H1 (cell line): ENCODE data around the gene CCDC73. TPM values are rescaled to one million over a fixed set of nuclear protein-coding genes. Genes with fewer than 3 reads are reported as not detected.

ENCODE experiments used
- CTCF ChIA-PET: fragments of 300-600 bp; sonication (Branson Sonifier 250); formaldehyde crosslinking; loops from one replicate; lab custom pipeline; 2021; ENCODE audit not compliant: partially characterized antibody; lab: Charles Lee
- POLR2A ChIA-PET: fragments of 300-600 bp; sonication (Branson Sonifier 250); formaldehyde crosslinking; loops from one replicate; lab custom pipeline; 2021; ENCODE audit warnings: inconsistent platforms; ENCODE audit not compliant: partially characterized antibody; lab: Charles Lee
- DNase-seq, 2 experiments: peaks; one replicate each; pipeline versions ENCODE4 v3.0.0 to v3.0.0-alpha.2; 2010 to 2022; ENCODE audit warnings: low spot score in 2 of 2, low read depth in 1 of 2, mixed read lengths in 1 of 2
- FAIRE-seq: peaks from 2 replicates; lab custom pipeline; 2011; peaks lifted over from hg19 to GRCh38; lab: Jason Lieb, UNC
- H2AFZ ChIP-seq: 2 replicates; pipeline ENCODE4 v1.8.1; 2012; ENCODE audit warnings: low read length, inconsistent platforms
- H2AK5ac ChIP-seq: 2 replicates; pipeline ENCODE4 v1.6.1; 2013; ENCODE audit warnings: low read depth, low read length
- H2BK120ac ChIP-seq: replicated peaks from 2 replicates; pipeline ENCODE3; 2013; ENCODE audit warnings: low read depth, low read length, inconsistent platforms
- H2BK12ac ChIP-seq: 2 replicates; pipeline ENCODE4 v1.6.1; 2013; ENCODE audit warnings: low read depth, low read length
- H2BK15ac ChIP-seq: 2 replicates; pipeline ENCODE4 v1.6.1; 2013; ENCODE audit warnings: low read length
- H2BK20ac ChIP-seq: 2 replicates; pipeline ENCODE4 v1.6.1; 2013; ENCODE audit warnings: low read length
- H2BK5ac ChIP-seq: 2 replicates; pipeline ENCODE4 v1.6.1; 2013; ENCODE audit warnings: low read depth, low read length
- H3K14ac ChIP-seq: 2 replicates; pipeline ENCODE4 v1.6.1; 2013; ENCODE audit warnings: inconsistent platforms; ENCODE audit not compliant: insufficient read length
- H3K18ac ChIP-seq: 2 replicates; pipeline ENCODE4 v1.6.1; 2013; ENCODE audit warnings: low read length; ENCODE audit errors: extremely low read depth
- H3K23ac ChIP-seq: 2 replicates; pipeline ENCODE4 v1.6.1; 2013; ENCODE audit warnings: inconsistent platforms; ENCODE audit not compliant: insufficient read length
- H3K23me2 ChIP-seq: 2 replicates; pipeline ENCODE4 v1.6.1; 2013; ENCODE audit warnings: low read depth, low read length
- H3K27ac ChIP-seq: 2 replicates; pipeline ENCODE4 v1.6.1; 2011; ENCODE audit warnings: low read depth, low read length, inconsistent platforms
- H3K27me3 ChIP-seq, 4 experiments: replicated peaks in 1 of 4; 1 replicate in 1 of 4; 2 replicates in 3 of 4; pipeline versions ENCODE4 v1.6.1 to v1.8.1; 2011 to 2013; ENCODE audit warnings: low read length in 3 of 4, mild to moderate bottlenecking in 3 of 4, inconsistent platforms in 2 of 4, mixed read lengths in 2 of 4, moderate library complexity in 1 of 4; ENCODE audit not compliant: control insufficient read depth in 3 of 4, insufficient read depth in 3 of 4; ENCODE audit errors: extremely low read depth in 1 of 4
- H3K36me3 ChIP-seq, 4 experiments: 2 replicates each; pipeline versions ENCODE4 v1.6.1 to v1.8.1; 2011 to 2013; ENCODE audit warnings: mild to moderate bottlenecking in 4 of 4, low read length in 3 of 4, moderate library complexity in 2 of 4, control low read depth in 1 of 4, inconsistent platforms in 1 of 4; ENCODE audit not compliant: insufficient read depth in 4 of 4, control insufficient read depth in 2 of 4
- H3K4ac ChIP-seq: replicated peaks from 2 replicates; pipeline ENCODE3; 2013; ENCODE audit warnings: low read length, low read depth, mixed read lengths, inconsistent platforms; ENCODE audit not compliant: insufficient read length
- H3K4me1 ChIP-seq, 4 experiments: replicated peaks in 1 of 4; 1 replicate in 1 of 4; 2 replicates in 3 of 4; pipeline versions ENCODE4 v1.6.1 to v1.8.1; 2011 to 2013; ENCODE audit warnings: low read length in 3 of 4, inconsistent platforms in 2 of 4, mixed read lengths in 1 of 4; ENCODE audit not compliant: insufficient read depth in 4 of 4, control insufficient read depth in 3 of 4
- H3K4me2 ChIP-seq, 2 experiments: 2 replicates each; pipeline versions ENCODE4 v1.6.1 to v1.8.1; 2011 to 2013; ENCODE audit warnings: low read depth in 2 of 2, low read length in 2 of 2, control low read depth in 1 of 2, inconsistent platforms in 1 of 2, mild to moderate bottlenecking in 1 of 2; ENCODE audit not compliant: insufficient read depth in 1 of 2
- H3K4me3 ChIP-seq, 4 experiments: fragments of 200-600, 300-600 bp in 1 of 4; sonication (generic), shearing (Covaris generic), sonication (Bioruptor Twin) in 1 of 4; 2 replicates each; pipeline versions ENCODE4 v1.5.1 to v1.8.1; 2011 to 2016; ENCODE audit warnings: low read length in 4 of 4, low read depth in 3 of 4, control low read depth in 2 of 4, inconsistent platforms in 2 of 4, mild to moderate bottlenecking in 2 of 4, mixed read lengths in 1 of 4, moderate library complexity in 1 of 4; ENCODE audit not compliant: insufficient read depth in 2 of 4; ENCODE audit errors: extremely low read depth in 1 of 4
- H3K56ac ChIP-seq: replicated peaks from 2 replicates; pipeline ENCODE3; 2013; ENCODE audit warnings: low read depth, mild to moderate bottlenecking, mixed read lengths, low read length, inconsistent platforms; ENCODE audit not compliant: insufficient read length
- H3K79me1 ChIP-seq: 2 replicates; pipeline ENCODE4 v1.6.1; 2013; ENCODE audit warnings: low read depth, low read length, control low read depth
- H3K79me2 ChIP-seq, 2 experiments: 2 replicates each; pipeline versions ENCODE4 v1.6.1 to v1.8.1; 2012 to 2013; ENCODE audit warnings: low read length in 2 of 2, mild to moderate bottlenecking in 2 of 2, inconsistent platforms in 1 of 2; ENCODE audit not compliant: insufficient read depth in 2 of 2, control insufficient read depth in 1 of 2
- H3K9ac ChIP-seq, 4 experiments: replicated peaks in 1 of 4; 1 replicate in 1 of 4; 2 replicates in 3 of 4; pipeline versions ENCODE4 v1.6.1 to v1.8.1; 2011 to 2013; ENCODE audit warnings: low read depth in 3 of 4, low read length in 3 of 4, control low read depth in 2 of 4, mild to moderate bottlenecking in 2 of 4, moderate library complexity in 2 of 4, inconsistent platforms in 1 of 4; ENCODE audit errors: extremely low read depth in 1 of 4
- H3K9me3 ChIP-seq, 2 experiments: 2 replicates each; pipeline versions ENCODE4 v1.6.1 to v1.8.1; 2012 to 2013; ENCODE audit warnings: mild to moderate bottlenecking in 2 of 2, moderate library complexity in 2 of 2, control low read depth in 1 of 2, inconsistent platforms in 1 of 2, low read depth in 1 of 2, low read length in 1 of 2, mixed read lengths in 1 of 2; ENCODE audit not compliant: insufficient read depth in 2 of 2
- H4K20me1 ChIP-seq, 2 experiments: replicated peaks in 1 of 2; 2 replicates each; pipeline versions ENCODE3 to v1.8.1; 2011 to 2013; ENCODE audit warnings: inconsistent platforms in 2 of 2, low read length in 2 of 2, mild to moderate bottlenecking in 1 of 2; ENCODE audit not compliant: insufficient read depth in 2 of 2, control insufficient read depth in 1 of 2
- H4K5ac ChIP-seq: 2 replicates; pipeline ENCODE4 v1.6.1; 2013; ENCODE audit warnings: low read length, low read depth, mixed read lengths, inconsistent platforms; ENCODE audit not compliant: insufficient read length
- H4K8ac ChIP-seq: 2 replicates; pipeline ENCODE4 v1.8.0; 2013; ENCODE audit warnings: mild to moderate bottlenecking, moderate library complexity, low read length, inconsistent platforms; ENCODE audit not compliant: insufficient read depth; ENCODE audit errors: extremely low read depth
- H4K91ac ChIP-seq: replicated peaks from 2 replicates; pipeline ENCODE3; 2013; ENCODE audit warnings: low read length, mixed read lengths, inconsistent platforms; ENCODE audit not compliant: insufficient read length
- BRCA1 ChIP-seq: IDR thresholded peaks from 2 replicates; pipeline ENCODE4 v1.6.1; 2012; ENCODE audit warnings: low read depth, low read length, improper control_type of control experiment
- CEBPB ChIP-seq: IDR thresholded peaks from 2 replicates; pipeline ENCODE4 v1.6.1; 2012; ENCODE audit warnings: low read depth, low read length
- FOSL1 ChIP-seq: IDR thresholded peaks from 2 replicates; pipeline ENCODE4 v1.6.1; 2011; ENCODE audit warnings: mild to moderate bottlenecking, low read depth, low read length, moderate library complexity; ENCODE audit not compliant: insufficient read depth
- HDAC6 ChIP-seq: IDR thresholded peaks from one replicate; pipeline ENCODE4 v1.7.1; 2012; ENCODE audit warnings: low read depth, mild to moderate bottlenecking, inconsistent platforms, low read length, moderate library complexity
- RFX5 ChIP-seq: IDR thresholded peaks from 2 replicates; pipeline ENCODE4 v1.6.1; 2011; ENCODE audit warnings: low read depth, low read length, improper control_type of control experiment, borderline replicate concordance
- RNF2 ChIP-seq: fragments of 200-900, 300-1000 bp; sonication (generic); IDR thresholded peaks from 2 replicates; pipeline ENCODE4 v1.7.1; 2016; ENCODE audit warnings: borderline replicate concordance, low read depth, mild to moderate bottlenecking, antibody characterized with exemption, low read length; ENCODE audit not compliant: poor library complexity, severe bottlenecking; ENCODE audit errors: missing control alignments
- SIN3A ChIP-seq, 2 experiments: IDR thresholded peaks in 1 of 2; conservative IDR thresholded peaks in 1 of 2; 2 replicates each; pipeline ENCODE4 v1.6.1; 2011 to 2012; ENCODE audit warnings: low read length in 2 of 2, improper control_type of control experiment in 1 of 2, low read depth in 1 of 2, mild to moderate bottlenecking in 1 of 2
- SP1 ChIP-seq: IDR thresholded peaks from 2 replicates; pipeline ENCODE4 v1.6.1; 2011; ENCODE audit warnings: low read depth, low read length
- TAF7 ChIP-seq: optimal IDR thresholded peaks from 2 replicates; pipeline ENCODE3; 2011; ENCODE audit warnings: low read depth, mild to moderate bottlenecking, inconsistent platforms, low read length, moderate library complexity, borderline replicate concordance
- TEAD4 ChIP-seq: IDR thresholded peaks from 2 replicates; pipeline ENCODE4 v1.6.1; 2012; ENCODE audit warnings: low read depth, low read length, inconsistent platforms, mixed read lengths
- polyA plus RNA-seq, 7 experiments: library from polyadenylated mRNA; depleted of rRNA in 3 of 7; stranded (reverse) in 5 of 7; unstranded in 2 of 7; fragments of >200 nt in 5 of 7; fragments of 200-250 nt in 2 of 7; gene quantifications; 1 replicate in 5 of 7; 2 replicates in 1 of 7; 4 replicates in 1 of 7; pipeline versions ENCODE4 v1.2.1 to v1.2.3, GENCODE V29; 2011 to 2013; ENCODE audit warnings: missing spikeins in 2 of 7, mixed read lengths in 2 of 7
- total RNA-seq: library from RNA; stranded (reverse); fragmentation: NEBNext Ultra II Directional; extraction: Animal tissue kit (Norgen Biotek cat#: 25700); gene quantifications from 2 replicates; pipeline ENCODE4 v1.2.1, GENCODE V29; 2021

Gene CCDC73
- total and polyA plus RNA-seq, 2 of the 8 experiments (the other 6 are each of a cell fraction or from before 2014, with no cell fraction given) = not detected

GRCh38 chr11:32606220-32606619 is 188.2 kb downstream of the CCDC73 start:
- no peak overlapping the region for H3K56ac ChIP-seq
- H2AFZ ChIP-seq = no peak overlapping the region
- H4K5ac ChIP-seq = no peak overlapping the region
- H3K23ac ChIP-seq = no peak overlapping the region
- H2AK5ac ChIP-seq = no peak overlapping the region
- H3K4ac ChIP-seq = no peak overlapping the region
- H3K4me1 ChIP-seq = no peaks in the 10 kb centered on the region
- no peak for DNase-seq
- no peak overlapping the region for H2BK15ac ChIP-seq
- no peak overlapping the region for H3K4me3 ChIP-seq
- TF ChIP-seq FOSL1 (no peak), CEBPB (no peak), TAF7 (no peak), TEAD4 (no peak), BRCA1 (no peak), RFX5 (no peak), RNF2 (no peak), SP1 (no peak), SIN3A (conservative IDR thresholded peaks at IDR 0.05 in 1 of 2, IDR thresholded peaks at IDR 0.05 in 1 of 2; ENCODE audit: low read depth in 1 of 2, low read length in 2 of 2) (no peak), HDAC6 (no peak)
- no peak overlapping the region for H3K9ac ChIP-seq
- ChIA-PET CTCF (no interaction called here), POLR2A (interaction anchor here (1.2 kb wide), 1 partner anchor 11 kb away, joined by 4 read pairs; no protein-coding TSS in a partner anchor)
- H4K20me1 ChIP-seq = no peaks in the 10 kb centered on the region
- H3K14ac ChIP-seq = no peak overlapping the region
- no peaks in the 10 kb centered on the region for H3K23me2 ChIP-seq
- H3K4me2 ChIP-seq = no peak overlapping the region
- peaks cover 5 to 6% of the 10 kb centered on the region in 2 experiments; a peak in 1 of 4 replicates for H3K9me3 ChIP-seq
- H2BK20ac ChIP-seq = no peak overlapping the region
- H4K91ac ChIP-seq = no peak overlapping the region
- H3K36me3 ChIP-seq = peaks cover 5 to 44% (median 34%) of the 10 kb centered on the region in 4 experiments
- no peak overlapping the region for H2BK12ac ChIP-seq
- no peak overlapping the region for H2BK5ac ChIP-seq
- H3K79me1 ChIP-seq = no peaks in the 10 kb centered on the region
- H4K8ac ChIP-seq = no peak overlapping the region
- no peak overlapping the region for H3K18ac ChIP-seq
- no peak for FAIRE-seq
- no peaks in the 10 kb centered on the region for H3K79me2 ChIP-seq
- no peak overlapping the region for H3K27ac ChIP-seq
- no peak overlapping the region for H2BK120ac ChIP-seq
- H3K27me3 ChIP-seq = no peaks in the 10 kb centered on the region
